Spleen (tissue), 11 donors: ENCODE data around the gene CNTNAP2. TPM values are rescaled to one million over a fixed set of nuclear protein-coding genes. Genes with fewer than 3 reads are reported as not detected.

ENCODE experiments used
- DNase-seq: peaks from one replicate; pipeline ENCODE4 v3.0.0-alpha.2; 2020
- H3K27ac ChIP-seq, 8 donors: fragments of 200-600 bp; sonication (generic) in 7 of 8; 1 replicate in 4 of 8; 2 replicates in 4 of 8; pipeline versions ENCODE4 v1.5.0 to v1.8.0; 2016 to 2021; ENCODE audit warnings: inconsistent platforms in 4 of 8, mild to moderate bottlenecking in 4 of 8, moderate library complexity in 1 of 8
- H3K27me3 ChIP-seq, 7 donors: fragments of 200-600 bp; sonication (generic) in 6 of 7; replicated peaks in 1 of 7; 1 replicate in 4 of 7; 2 replicates in 3 of 7; pipeline versions ENCODE4 v1.5.0 to v1.8.0; 2016 to 2021; ENCODE audit warnings: inconsistent platforms in 3 of 7, mild to moderate bottlenecking in 1 of 7
- H3K36me3 ChIP-seq, 6 donors: fragments of 200-600 bp; sonication (generic) in 5 of 6; 1 replicate in 4 of 6; 2 replicates in 2 of 6; pipeline versions ENCODE4 v1.5.0 to v1.8.0; 2016 to 2021; ENCODE audit warnings: inconsistent platforms in 2 of 6
- H3K4me1 ChIP-seq, 6 donors: fragments of 200-600 bp; sonication (generic) in 5 of 6; 1 replicate in 3 of 6; 2 replicates in 3 of 6; pipeline versions ENCODE4 v1.5.0 to v1.8.0; 2016 to 2021; ENCODE audit warnings: inconsistent platforms in 3 of 6
- H3K4me3 ChIP-seq, 8 donors: fragments of 200-600 bp; sonication (generic) in 7 of 8; 1 replicate in 4 of 8; 2 replicates in 4 of 8; pipeline versions ENCODE4 v1.5.0 to v1.8.0; 2016 to 2021; ENCODE audit warnings: inconsistent platforms in 4 of 8, mild to moderate bottlenecking in 4 of 8, moderate library complexity in 2 of 8
- H3K9me3 ChIP-seq, 8 donors: fragments of 200-600 bp; sonication (generic) in 7 of 8; 1 replicate in 4 of 8; 2 replicates in 4 of 8; pipeline versions ENCODE4 v1.5.0 to v1.8.0; 2016 to 2021; ENCODE audit warnings: inconsistent platforms in 4 of 8
- POLR2A ChIP-seq, 3 donors: fragments of 450-650 bp; IDR thresholded peaks; one replicate each; pipeline ENCODE4 v1.5.1; 2017; ENCODE audit warnings: antibody characterized with exemption in 3 of 3, mild to moderate bottlenecking in 1 of 3
- POLR2AphosphoS5 ChIP-seq, 3 donors: sonication (generic); formaldehyde crosslinking; IDR thresholded peaks; one replicate each; pipeline ENCODE4 v1.5.1; 2017; ENCODE audit warnings: antibody characterized with exemption in 3 of 3
- WGBS, 5 donors: extraction: QIAGEN DNeasy Blood & Tissue Kit in 3 of 5; methylation state at CpG; one replicate each; pipeline versions ENCODE4 v1.1.5 to v1.1.7; 2013 to 2018; 5-methylcytosine and 5-hydroxymethylcytosine counted together
- intact Hi-C: fragments of 100-400 bp; cut with DNase I; formaldehyde crosslinking; loops from one replicate; pipeline ENCODE4 v1.15.0; 2023; ENCODE audit warnings: low total_unique reads
- polyA plus RNA-seq, 3 donors: library from polyadenylated mRNA; stranded (reverse); fragments of 200-250 nt; gene quantifications; one replicate each; pipeline ENCODE4 v1.2.1, GENCODE V29; 2013
- total RNA-seq, 7 donors: library from RNA; depleted of rRNA in 3 of 7; stranded (reverse); fragments of >200 nt in 3 of 7; fragmentation: NEBNext Ultra II Directional in 4 of 7; extraction: Animal tissue kit (Norgen Biotek cat#: 25700) in 4 of 7; gene quantifications; one replicate each; pipeline versions ENCODE4 v1.1.0 to v1.2.1, GENCODE V29; 2016 to 2021
- TF ChIP-seq, protein P1 (sequence below), 11 experiments: fragments of 200-600 bp in 7 of 11; fragments of 450-650 bp in 4 of 11; sonication (generic) in 4 of 11; IDR thresholded peaks in 8 of 11; conservative IDR thresholded peaks in 3 of 11; 1 replicate in 7 of 11; 2 replicates in 4 of 11; pipeline versions ENCODE4 v1.4.0 to v1.8.0; 2016 to 2021; ENCODE audit warnings: antibody characterized with exemption in 11 of 11, inconsistent platforms in 4 of 11, mild to moderate bottlenecking in 1 of 11
- donor health status: healthy with polysubstance abuse.
- donor health status: DM: no; HTN: no; CAD: no; lungs with moderate emphysema.
- donor health status: DM: no; HTN: no; CAD: no.
- donor health status: Bipolar disorder and iron deficiency.
- donor health status: healthy.
- donor health status: DM: no; HTN: no; CAD: no.
- donor health status: DM: yes; HTN: yes; CAD: no.

CNTNAP2 gene
- total and polyA plus RNA-seq, 10 donors = 0.13 to 2.0 (median 0.82) TPM

DNA sequence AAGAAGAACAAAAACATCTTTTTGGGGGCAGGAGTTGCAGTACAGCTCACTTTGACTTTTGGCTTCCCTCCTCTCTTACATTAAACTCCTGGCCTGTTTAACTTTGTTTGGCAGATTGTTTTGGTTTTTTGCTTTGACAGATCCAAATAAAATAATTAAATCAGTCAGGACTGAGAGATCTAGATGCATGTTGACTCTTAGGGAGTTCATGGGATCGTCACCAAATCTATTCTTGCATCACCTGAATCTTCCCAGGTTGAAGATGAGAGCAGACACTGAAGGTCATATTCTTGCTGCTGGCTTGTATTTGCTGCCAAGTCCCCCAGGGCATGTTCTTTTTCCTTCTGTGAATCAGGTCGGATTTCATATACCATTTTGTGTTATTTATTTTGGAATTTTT is 759.4 kb downstream of the CNTNAP2 start:
- Histone ChIP-seq H3K36me3 (no peaks in the 10 kb centered on the region), H3K27me3 (no peaks in the 10 kb centered on the region), H3K9me3 (peaks cover 0 to 10% (median 0%) of the 10 kb centered on the region in 8 donors), H3K4me3 (no peak overlapping the region), H3K27ac (no peak overlapping the region), H3K4me1 (no peaks in the 10 kb centered on the region)
- no peak for DNase-seq
- no peak for TF ChIP-seq POLR2A (IDR thresholded peaks at IDR 0.05)
- TF ChIP-seq POLR2AphosphoS5 (IDR thresholded peaks at IDR 0.05) = no peak
- TF ChIP-seq, protein P1, sequence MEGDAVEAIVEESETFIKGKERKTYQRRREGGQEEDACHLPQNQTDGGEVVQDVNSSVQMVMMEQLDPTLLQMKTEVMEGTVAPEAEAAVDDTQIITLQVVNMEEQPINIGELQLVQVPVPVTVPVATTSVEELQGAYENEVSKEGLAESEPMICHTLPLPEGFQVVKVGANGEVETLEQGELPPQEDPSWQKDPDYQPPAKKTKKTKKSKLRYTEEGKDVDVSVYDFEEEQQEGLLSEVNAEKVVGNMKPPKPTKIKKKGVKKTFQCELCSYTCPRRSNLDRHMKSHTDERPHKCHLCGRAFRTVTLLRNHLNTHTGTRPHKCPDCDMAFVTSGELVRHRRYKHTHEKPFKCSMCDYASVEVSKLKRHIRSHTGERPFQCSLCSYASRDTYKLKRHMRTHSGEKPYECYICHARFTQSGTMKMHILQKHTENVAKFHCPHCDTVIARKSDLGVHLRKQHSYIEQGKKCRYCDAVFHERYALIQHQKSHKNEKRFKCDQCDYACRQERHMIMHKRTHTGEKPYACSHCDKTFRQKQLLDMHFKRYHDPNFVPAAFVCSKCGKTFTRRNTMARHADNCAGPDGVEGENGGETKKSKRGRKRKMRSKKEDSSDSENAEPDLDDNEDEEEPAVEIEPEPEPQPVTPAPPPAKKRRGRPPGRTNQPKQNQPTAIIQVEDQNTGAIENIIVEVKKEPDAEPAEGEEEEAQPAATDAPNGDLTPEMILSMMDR (IDR thresholded peaks at IDR 0.05 in 8 of 11, conservative IDR thresholded peaks at IDR 0.05 in 3 of 11) = no peak
- 60 to 68% (median 65%) methylated on average over 2 of the region's 2 CpGs for WGBS, 5 donors
- intact Hi-C loops = no loop called here

DNA sequence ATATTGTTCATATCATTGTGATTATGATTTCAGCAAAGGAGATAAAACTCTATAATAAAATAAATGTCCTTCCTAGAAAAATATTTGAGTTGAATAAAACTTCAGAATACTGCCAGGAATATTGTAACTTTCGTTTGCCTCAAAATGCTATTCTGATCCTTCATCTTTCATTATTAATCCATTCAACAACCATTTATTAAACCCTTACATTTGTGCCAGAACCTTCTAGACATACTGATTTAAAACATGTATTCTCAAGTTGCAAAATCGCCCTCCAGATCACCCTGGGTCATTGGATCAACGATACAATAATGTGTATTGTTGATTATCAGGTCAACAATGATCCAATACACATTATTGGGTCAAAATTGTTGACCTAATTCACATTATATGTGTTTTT is 759.8 kb downstream of the CNTNAP2 start:
- no peaks in the 10 kb centered on the region for H3K27me3 ChIP-seq
- peaks cover 0 to 10% (median 0%) of the 10 kb centered on the region in 8 donors for H3K9me3 ChIP-seq
- no peaks in the 10 kb centered on the region for H3K36me3 ChIP-seq
- no peak for DNase-seq
- H3K4me3 ChIP-seq = no peak overlapping the region
- TF ChIP-seq, protein P1 (IDR thresholded peaks at IDR 0.05 in 8 of 11, conservative IDR thresholded peaks at IDR 0.05 in 3 of 11) = no peak
- no peak for TF ChIP-seq POLR2A (IDR thresholded peaks at IDR 0.05)
- no peak for TF ChIP-seq POLR2AphosphoS5 (IDR thresholded peaks at IDR 0.05)
- H3K27ac ChIP-seq = no peak overlapping the region
- 37 to 65% (median 58%) methylated on average over 3 of the region's 3 CpGs for WGBS, 5 donors
- H3K4me1 ChIP-seq = no peaks in the 10 kb centered on the region
- intact Hi-C loops = no loop called here

DNA sequence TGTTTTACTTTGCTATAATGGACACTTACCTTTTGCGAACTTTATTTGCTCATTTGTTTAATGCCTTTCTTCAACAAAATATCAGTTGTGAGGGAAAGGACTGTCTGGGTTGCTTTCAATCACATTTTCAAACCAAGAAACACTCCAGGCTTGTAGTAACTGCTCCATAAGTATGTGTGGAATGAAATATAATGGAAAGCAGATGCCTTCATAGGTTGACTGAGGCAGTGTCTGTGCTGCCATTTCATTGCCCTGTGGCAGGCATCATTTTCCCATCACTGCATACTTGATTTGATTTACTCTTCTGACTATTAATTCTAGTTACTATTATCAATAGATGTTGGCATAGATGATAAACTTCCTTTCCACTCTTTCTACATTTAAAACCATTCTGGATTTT is 762.3 kb downstream of the CNTNAP2 start:
- no peak for DNase-seq
- Histone ChIP-seq H3K9me3 (peaks cover 0 to 12% (median 1%) of the 10 kb centered on the region in 8 donors), H3K4me3 (no peak overlapping the region), H3K27ac (no peak overlapping the region), H3K36me3 (no peaks in the 10 kb centered on the region), H3K4me1 (no peaks in the 10 kb centered on the region), H3K27me3 (no peaks in the 10 kb centered on the region)
- WGBS, 5 donors = 76 to 98% (median 87%) methylated on average over 1 of the region's 1 CpG
- TF ChIP-seq, protein P1 (IDR thresholded peaks at IDR 0.05 in 8 of 11, conservative IDR thresholded peaks at IDR 0.05 in 3 of 11) = no peak
- TF ChIP-seq POLR2A (IDR thresholded peaks at IDR 0.05) = no peak
- intact Hi-C loops = no loop called here

DNA sequence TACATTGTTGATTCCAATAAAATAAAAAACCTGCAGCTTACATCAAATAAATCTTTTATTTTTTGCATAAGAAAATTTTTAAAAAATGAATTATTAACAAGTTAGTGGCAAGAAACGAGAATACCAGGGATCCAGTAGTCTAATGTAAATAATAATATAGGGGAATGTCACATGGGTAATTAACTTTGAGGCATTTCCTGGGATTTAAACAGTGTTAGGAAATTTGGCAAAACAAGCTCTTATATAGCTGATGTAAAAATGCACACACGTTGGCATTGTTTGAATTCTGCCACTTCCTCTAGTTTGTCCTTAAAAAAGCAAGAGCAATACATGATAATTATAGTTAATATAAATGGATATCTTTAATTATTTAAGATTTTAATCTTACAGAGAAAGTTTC is 768.6 kb downstream of the CNTNAP2 start:
- DNase-seq = no peak
- intact Hi-C loops = no loop called here
- no peak for TF ChIP-seq POLR2AphosphoS5 (IDR thresholded peaks at IDR 0.05)
- TF ChIP-seq, protein P1 (IDR thresholded peaks at IDR 0.05 in 8 of 11, conservative IDR thresholded peaks at IDR 0.05 in 3 of 11) = no peak
- no peak for TF ChIP-seq POLR2A (IDR thresholded peaks at IDR 0.05)
- no peak overlapping the region for H3K27ac ChIP-seq
- peaks cover 0 to 12% (median 0%) of the 10 kb centered on the region in 8 donors for H3K9me3 ChIP-seq
- no peaks in the 10 kb centered on the region for H3K4me1 ChIP-seq
- H3K27me3 ChIP-seq = no peaks in the 10 kb centered on the region
- no peaks in the 10 kb centered on the region for H3K36me3 ChIP-seq
- no peak overlapping the region for H3K4me3 ChIP-seq
- 43 to 67% (median 57%) methylated on average over 2 of the region's 2 CpGs for WGBS, 5 donors
